GM23248 (cell line): ENCODE measurements around the gene FTL. TPM values are rescaled to one million over a fixed set of nuclear protein-coding genes. Genes with fewer than 3 reads are reported as not detected.

Source experiments
- DNase-seq: peaks from one replicate; pipeline ENCODE4 v3.0.0-alpha.2; 2015
- H2AFZ ChIP-seq: fragments of 200-600 bp; sonication (generic); 2 replicates; pipeline ENCODE4 v1.6.1; 2016; ENCODE audit warnings: antibody characterized with exemption
- H3F3A ChIP-seq: fragments of 200-600 bp; sonication (generic); 2 replicates; pipeline ENCODE4 v1.6.1; 2016; ENCODE audit warnings: mild to moderate bottlenecking, antibody characterized with exemption, mixed run types; ENCODE audit not compliant: insufficient read depth
- H3K27ac ChIP-seq: fragments of 200-600 bp; sonication (generic); 2 replicates; pipeline ENCODE4 v1.5.1; 2016; ENCODE audit warnings: mild to moderate bottlenecking
- H3K27me3 ChIP-seq: fragments of 200-600 bp; sonication (generic); replicated peaks from 2 replicates; pipeline ENCODE4 v1.6.1; 2016; ENCODE audit warnings: mild to moderate bottlenecking; ENCODE audit not compliant: insufficient read depth
- H3K36me3 ChIP-seq: fragments of 200-600 bp; sonication (generic); 2 replicates; pipeline ENCODE4 v1.6.1; 2016; ENCODE audit warnings: low read depth, mild to moderate bottlenecking
- H3K4me1 ChIP-seq: fragments of 200-600 bp; sonication (generic); 2 replicates; pipeline ENCODE4 v1.6.1; 2016; ENCODE audit warnings: mild to moderate bottlenecking; ENCODE audit not compliant: insufficient read depth
- H3K4me2 ChIP-seq: fragments of 200-600 bp; sonication (generic); one replicate; pipeline ENCODE4 v1.6.1; 2016; ENCODE audit warnings: mild to moderate bottlenecking; ENCODE audit not compliant: unreplicated experiment
- H3K4me3 ChIP-seq: fragments of 200-600 bp; sonication (generic); 2 replicates; pipeline ENCODE4 v1.5.1; 2016; ENCODE audit warnings: mild to moderate bottlenecking
- H3K79me2 ChIP-seq: fragments of 200-600 bp; sonication (generic); 2 replicates; pipeline ENCODE4 v1.6.1; 2016; ENCODE audit warnings: mild to moderate bottlenecking; ENCODE audit not compliant: insufficient read depth
- H3K9ac ChIP-seq: fragments of 200-600 bp; sonication (generic); 2 replicates; pipeline ENCODE4 v1.6.1; 2016; ENCODE audit warnings: mild to moderate bottlenecking
- H3K9me2 ChIP-seq: fragments of 200-600 bp; sonication (generic); 2 replicates; pipeline ENCODE4 v1.6.1; 2016; ENCODE audit warnings: mixed run types, mild to moderate bottlenecking, moderate library complexity; ENCODE audit not compliant: insufficient read depth
- H3K9me3 ChIP-seq: fragments of 200-600 bp; sonication (generic); one replicate; pipeline ENCODE4 v1.6.1; 2017; ENCODE audit warnings: low read depth
- H4K20me1 ChIP-seq: fragments of 200-600 bp; sonication (generic); 2 replicates; pipeline ENCODE4 v1.6.0; 2016; ENCODE audit not compliant: insufficient read depth
- EZH2 ChIP-seq: fragments of 200-600 bp; sonication (generic); IDR thresholded peaks from 2 replicates; pipeline ENCODE4 v1.6.1; 2018; ENCODE audit warnings: antibody characterized with exemption, mild to moderate bottlenecking; ENCODE audit not compliant: insufficient read depth, poor library complexity, severe bottlenecking
- EZH2phosphoT487 ChIP-seq: fragments of 200-600 bp; sonication (generic); IDR thresholded peaks from 2 replicates; pipeline ENCODE4 v1.6.1; 2018; ENCODE audit warnings: antibody characterized with exemption, moderate library complexity, mild to moderate bottlenecking, low read depth; ENCODE audit not compliant: insufficient read depth
- WGBS, 2 experiments: methylation state at CpG; one replicate each; pipeline ENCODE4 v1.1.6; 2015 to 2017; ENCODE audit warnings: low lambda C conversion rate in 2 of 2, low coverage in 1 of 2; ENCODE audit errors: missing lambda C conversion rate in 2 of 2; 5-methylcytosine and 5-hydroxymethylcytosine counted together
- in situ Hi-C: fragments of 300-500 bp; cut with MboI; formaldehyde crosslinking; loops from 2 replicates; pipeline ENCODE4 v1.15.0; 2020
- polyA plus RNA-seq: library from polyadenylated mRNA; unstranded; fragments of >200 nt; fragmentation: Nextera tagmentation; extraction: Ambion mirVana; gene quantifications from 2 replicates; pipeline ENCODE4 v1.2.1, GENCODE V29; 2016
- total RNA-seq: library from RNA; depleted of rRNA; stranded (reverse); fragments of >200 nt; shearing (Covaris generic); gene quantifications from 2 replicates; pipeline ENCODE4 v1.2.3, GENCODE V29; 2014

The FTL gene
- total and polyA plus RNA-seq, 2 experiments from 2014 or later = 2,848 to 8,171 TPM

- no peaks in the 10 kb centered on the region for H3K27me3 ChIP-seq
- H3K4me3 ChIP-seq = peak overlapping the region; percentile 97
- H3K9me3 ChIP-seq = no peaks in the 10 kb centered on the region
- 0 out of 2 replicates have a peak, but pooled peaks cover 4% of the 10 kb centered on the region for H4K20me1 ChIP-seq
- in situ Hi-C loops = no loop called here
- TF ChIP-seq EZH2 = no peak
- TF ChIP-seq EZH2phosphoT487 = no peak
- peak; percentile 92 for DNase-seq
- peaks cover 87% of the 10 kb centered on the region for H3K79me2 ChIP-seq
- H3K9ac ChIP-seq = peak overlapping the region; percentile 99
- peaks cover 17% of the 10 kb centered on the region; the same call in 1 of the 2 replicates for H3K4me1 ChIP-seq
- H3K36me3 ChIP-seq = peaks cover 14% of the 10 kb centered on the region; the same call in 1 of the 2 replicates
- H2AFZ ChIP-seq = peak overlapping the region; percentile 64
- 0 out of 2 replicates have a peak, but pooled peaks cover 5% of the 10 kb centered on the region for H3F3A ChIP-seq
- H3K27ac ChIP-seq = peak overlapping the region; percentile 96
- 3% methylated on average over 7 to 8 of the region's 8 CpGs for WGBS, 2 experiments
- peak overlapping the region; percentile 92 for H3K4me2 ChIP-seq
- no peaks in the 10 kb centered on the region for H3K9me2 ChIP-seq
These were observed 26.9 kb downstream of the FTL start for GRCh38 chr19:48991873-48992580.

GRCh38 chr19:48992581-48993174, 27.6 kb downstream of the FTL start:
- no peak for TF ChIP-seq EZH2
- TF ChIP-seq EZH2phosphoT487 = no peak
- Histone ChIP-seq H4K20me1 (0 out of 2 replicates have a peak, but pooled peaks cover 4% of the 10 kb centered on the region), H3K9me3 (no peaks in the 10 kb centered on the region), H3K36me3 (peaks cover 9% of the 10 kb centered on the region; the same call in 1 of the 2 replicates), H3K4me1 (peaks cover 17% of the 10 kb centered on the region; the same call in 1 of the 2 replicates), H3K9me2 (no peaks in the 10 kb centered on the region), H2AFZ (peak overlapping the region; percentile 64), H3F3A (0 out of 2 replicates have a peak, but pooled peaks cover 5% of the 10 kb centered on the region), H3K27ac (peak overlapping the region; percentile 96), H3K4me3 (peak overlapping the region; percentile 97), H3K4me2 (peak overlapping the region; percentile 92), H3K9ac (peak overlapping the region; percentile 99), H3K27me3 (no peaks in the 10 kb centered on the region), H3K79me2 (peaks cover 92% of the 10 kb centered on the region)
- in situ Hi-C loops = no loop called here
- DNase-seq = no peak
- 1 to 2% methylated on average over 20 of the region's 20 CpGs for WGBS, 2 experiments

GRCh38 chr19:48993175-48994034, 28.3 kb downstream of the FTL start, which contains the start of the genes GYS1 and RUVBL2:
TSS of gene GYS1 (minus strand) at chr19:48993309. CDS start at chr19:48993112, 197 bp downstream.
TSS of gene RUVBL2 (plus strand) at chr19:48993887. CDS start at chr19:48993912, 25 bp downstream.
- 1 to 2% methylated on average over 51 to 55 of the region's 56 CpGs for WGBS, 2 experiments

GRCh38 chr19:48994035-48994386, 28.9 kb downstream of the FTL start:
- Histone ChIP-seq H2AFZ (peak overlapping the region; percentile 65), H3F3A (no peaks in the 10 kb centered on the region), H3K79me2 (peaks cover 91% of the 10 kb centered on the region), H3K4me2 (peak overlapping the region; percentile 84), H3K4me3 (peak overlapping the region; percentile 82), H3K9me2 (no peaks in the 10 kb centered on the region), H3K9me3 (no peaks in the 10 kb centered on the region), H3K9ac (peak overlapping the region; percentile 89), H3K36me3 (no peaks in the 10 kb centered on the region), H3K4me1 (peaks cover 17% of the 10 kb centered on the region; the same call in 1 of the 2 replicates), H4K20me1 (0 out of 2 replicates have a peak, but pooled peaks cover 4% of the 10 kb centered on the region), H3K27me3 (no peaks in the 10 kb centered on the region), H3K27ac (peak overlapping the region; percentile 96)
- WGBS, 2 experiments = 1% methylated on average over 11 to 13 of the region's 13 CpGs
- in situ Hi-C loops = no loop called here
- DNase-seq = peak; percentile 55
- TF ChIP-seq EZH2phosphoT487 (no peak), EZH2 (no peak)

More at GRCh38 chr19:48993175-48994034, 28.3 kb downstream of the FTL start, which contains the start of the genes GYS1 and RUVBL2:
- H4K20me1 ChIP-seq = 0 out of 2 replicates have a peak, but pooled peaks cover 4% of the 10 kb centered on the region
- H3K4me3 ChIP-seq = peak within 1 kb of the TSS; percentile 97
- no peaks in the 10 kb centered on the region for H3K9me2 ChIP-seq
- in situ Hi-C loops = no loop called here
- peak within 1 kb of the TSS; percentile 92 for H3K4me2 ChIP-seq
- H3K9me3 ChIP-seq = no peaks in the 10 kb centered on the region
- H3K36me3 ChIP-seq = peaks cover 3% of the 10 kb centered on the region; the same call in 1 of the 2 replicates
- peaks cover 17% of the 10 kb centered on the region; the same call in 1 of the 2 replicates for H3K4me1 ChIP-seq
- H3K27ac ChIP-seq = peak within 1 kb of the TSS; percentile 96
- no peak for TF ChIP-seq EZH2
- TF ChIP-seq EZH2phosphoT487 = no peak
- peak; percentile 100 for DNase-seq
- peak within 1 kb of the TSS; percentile 99 for H3K9ac ChIP-seq
- 0 out of 2 replicates have a peak, but pooled peaks cover 2% of the 10 kb centered on the region for H3F3A ChIP-seq
- peaks cover 94% of the 10 kb centered on the region for H3K79me2 ChIP-seq
- peak within 1 kb of the TSS; percentile 65 for H2AFZ ChIP-seq
- H3K27me3 ChIP-seq = no peaks in the 10 kb centered on the region
